Panc1 (cell line): ENCODE results near the gene GPR89B.
"Not testable (repeated sequence)": the region's sequence is repeated elsewhere in the genome, so short reads cannot be mapped to it uniquely, and the experiment has no call there.

ENCODE experiments used
- CTCF ChIP-seq: fragments of 450-650 bp; IDR thresholded peaks from 2 replicates; pipeline ENCODE4 v1.5.1; 2017; ENCODE audit warnings: mild to moderate bottlenecking
- REST ChIP-seq, 2 experiments: IDR thresholded peaks; 2 replicates each; pipeline ENCODE4 v1.6.1; 2011 to 2012; ENCODE audit warnings: low read depth in 2 of 2, control low read depth in 1 of 2, low read length in 1 of 2, mild to moderate bottlenecking in 1 of 2, moderate library complexity in 1 of 2; ENCODE audit not compliant: insufficient read depth in 1 of 2
- TCF7L2 ChIP-seq: IDR thresholded peaks from 2 replicates; pipeline ENCODE4 v1.6.1; 2011; ENCODE audit warnings: mild to moderate bottlenecking, low read depth, low read length, inconsistent platforms

GRCh38 chr1:148032690-148033089, 104.5 kb downstream of the GPR89B start:
- TF ChIP-seq CTCF; TCF7L2; REST (IDR thresholded peaks at IDR 0.05; ENCODE audit: insufficient read depth in 1 of 2, low read depth in 2 of 2, low read length in 1 of 2): not testable (repeated sequence)
